SK-N-SH (cell line): ENCODE results near the gene WDR27. TPM values are rescaled to one million over a fixed set of nuclear protein-coding genes. Genes with fewer than 3 reads are reported as not detected.

Experiments
- CTCF ChIA-PET: fragments of 300-600, 350-600 bp; formaldehyde crosslinking; extraction: SDS; loops from one replicate; lab custom pipeline; 2021; lab: Yijun Ruan, JAX
- POLR2A ChIA-PET: fragments of 350-600 bp; sonication (Branson Sonifier 250); formaldehyde crosslinking; extraction: SDS; loops from one replicate; lab custom pipeline; 2020; ENCODE audit warnings: antibody characterized with exemption, inconsistent platforms; lab: Yijun Ruan, JAX
- DNase-seq: peaks from one replicate; pipeline ENCODE4 v3.0.0; 2012
- H2AFZ ChIP-seq: fragments of 200-600 bp; sonication (generic); 2 replicates; pipeline ENCODE4 v1.8.1; 2016; ENCODE audit warnings: antibody characterized with exemption, mild to moderate bottlenecking, low read depth
- H3F3A ChIP-seq: fragments of 200-600 bp; sonication (generic); replicated peaks from 2 replicates; pipeline ENCODE3; 2016; ENCODE audit warnings: antibody characterized with exemption, mild to moderate bottlenecking; ENCODE audit not compliant: insufficient read depth
- H3K27ac ChIP-seq, 2 experiments: fragments of 200-500 bp in 1 of 2; fragments of 200-600 bp in 1 of 2; sonication (Bioruptor generic) in 1 of 2; sonication (generic), shearing (Covaris generic) in 1 of 2; 2 replicates each; pipeline versions ENCODE4 v1.5.1 to v1.6.1; 2014 to 2016; ENCODE audit warnings: low read depth in 2 of 2, inconsistent platforms in 1 of 2, low read length in 1 of 2, mild to moderate bottlenecking in 1 of 2, mixed read lengths in 1 of 2
- H3K27me3 ChIP-seq: fragments of 200-600 bp; sonication (generic), shearing (Covaris generic); 2 replicates; pipeline ENCODE4 v1.6.1; 2016; ENCODE audit warnings: mixed run types; ENCODE audit not compliant: insufficient read depth
- H3K36me3 ChIP-seq, 2 experiments: fragments of 200-500 bp in 1 of 2; fragments of 200-600 bp in 1 of 2; sonication (Bioruptor generic) in 1 of 2; sonication (generic) in 1 of 2; replicated peaks in 1 of 2; 2 replicates each; pipeline versions ENCODE3 to v1.5.1; 2014 to 2016; ENCODE audit warnings: low read length in 1 of 2, mild to moderate bottlenecking in 1 of 2; ENCODE audit not compliant: insufficient read depth in 2 of 2, control insufficient read depth in 1 of 2
- H3K4me1 ChIP-seq, 2 experiments: fragments of 200-500 bp in 1 of 2; fragments of 200-600 bp in 1 of 2; sonication (Bioruptor generic) in 1 of 2; sonication (generic), shearing (Covaris generic) in 1 of 2; 2 replicates each; pipeline versions ENCODE4 v1.5.1 to v1.6.1; 2014 to 2016; ENCODE audit warnings: low read depth in 1 of 2, low read length in 1 of 2, mixed run types in 1 of 2; ENCODE audit not compliant: insufficient read depth in 2 of 2, control insufficient read depth in 1 of 2
- H3K4me2 ChIP-seq: fragments of 200-600 bp; sonication (generic), shearing (Covaris generic); 2 replicates; pipeline ENCODE4 v1.6.1; 2017; ENCODE audit warnings: mixed run types
- H3K4me3 ChIP-seq, 2 experiments: fragments of 200-500 bp in 1 of 2; fragments of 200-600 bp in 1 of 2; sonication (Bioruptor generic) in 1 of 2; sonication (generic), shearing (Covaris generic) in 1 of 2; 2 replicates each; pipeline versions ENCODE4 v1.5.1 to v1.8.1; 2014 to 2016; ENCODE audit warnings: low read depth in 2 of 2, inconsistent platforms in 1 of 2, low read length in 1 of 2, mild to moderate bottlenecking in 1 of 2, mixed read lengths in 1 of 2, moderate library complexity in 1 of 2
- H3K79me2 ChIP-seq: fragments of 200-600 bp; sonication (generic); 2 replicates; pipeline ENCODE4 v1.8.1; 2017; ENCODE audit warnings: mild to moderate bottlenecking; ENCODE audit not compliant: insufficient read depth
- H3K9ac ChIP-seq: fragments of 200-600 bp; sonication (generic); 2 replicates; pipeline ENCODE4 v1.6.1; 2017; ENCODE audit warnings: mixed run types
- H3K9me2 ChIP-seq: fragments of 200-600 bp; sonication (generic); 2 replicates; pipeline ENCODE4 v1.6.1; 2017; ENCODE audit warnings: mixed run types
- H3K9me3 ChIP-seq: fragments of 200-600 bp; sonication (generic); 2 replicates; pipeline ENCODE4 v1.6.1; 2017; ENCODE audit warnings: mixed run types, mild to moderate bottlenecking, moderate library complexity
- H4K20me1 ChIP-seq: fragments of 200-600 bp; sonication (generic); 2 replicates; pipeline ENCODE4 v1.6.1; 2017; ENCODE audit warnings: mild to moderate bottlenecking, mixed run types; ENCODE audit not compliant: insufficient read depth
- EP300 ChIP-seq, 2 experiments: IDR thresholded peaks; 2 replicates each; pipeline versions ENCODE4 v1.4.0 to v1.6.1; 2012; ENCODE audit warnings: borderline replicate concordance in 1 of 2, low read depth in 1 of 2, low read length in 1 of 2
- EZH2phosphoT487 ChIP-seq: fragments of 200-600 bp; sonication (generic); IDR thresholded peaks from 2 replicates; pipeline ENCODE4 v1.6.1; 2017; ENCODE audit warnings: low read depth, mixed run types, mild to moderate bottlenecking, antibody characterized with exemption, moderate library complexity, borderline replicate concordance
- FOSL2 ChIP-seq: IDR thresholded peaks from 2 replicates; pipeline ENCODE4 v1.4.0; 2012; ENCODE audit warnings: low read depth, mild to moderate bottlenecking, moderate library complexity, borderline replicate concordance
- GABPA ChIP-seq: IDR thresholded peaks from 2 replicates; pipeline ENCODE4 v1.4.0; 2012; ENCODE audit warnings: low read depth, mild to moderate bottlenecking
- MEF2A ChIP-seq: IDR thresholded peaks from 2 replicates; pipeline ENCODE4 v1.4.0; 2012; ENCODE audit warnings: low read depth, borderline replicate concordance
- MXI1 ChIP-seq: IDR thresholded peaks from 2 replicates; pipeline ENCODE4 v1.6.1; 2012; ENCODE audit warnings: mild to moderate bottlenecking, low read depth, low read length, improper control_type of control experiment
- NFIC ChIP-seq: IDR thresholded peaks from 2 replicates; pipeline ENCODE4 v1.4.0; 2012; ENCODE audit warnings: borderline replicate concordance
- NRF1 ChIP-seq: IDR thresholded peaks from 2 replicates; pipeline ENCODE4 v1.6.1; 2012; ENCODE audit warnings: low read depth, mild to moderate bottlenecking, low read length
- RAD21 ChIP-seq: IDR thresholded peaks from 2 replicates; pipeline ENCODE4 v1.6.1; 2012; ENCODE audit warnings: mild to moderate bottlenecking, low read length
- REST ChIP-seq: IDR thresholded peaks from 2 replicates; pipeline ENCODE4 v1.6.1; 2012; ENCODE audit warnings: mild to moderate bottlenecking, low read depth, low read length, moderate library complexity
- SIN3A ChIP-seq: IDR thresholded peaks from 2 replicates; pipeline ENCODE4 v1.6.1; 2012; ENCODE audit warnings: low read depth, mild to moderate bottlenecking, low read length, moderate library complexity, borderline replicate concordance
- SMC3 ChIP-seq: IDR thresholded peaks from 2 replicates; pipeline ENCODE4 v1.6.1; 2012; ENCODE audit warnings: low read depth, low read length, improper control_type of control experiment
- WGBS: methylation state at CpG from one replicate; pipeline ENCODE4 v1.1.6; 2017; ENCODE audit warnings: low lambda C conversion rate; 5-methylcytosine and 5-hydroxymethylcytosine counted together
- polyA plus RNA-seq, 3 experiments: library from polyadenylated mRNA; depleted of rRNA; stranded (reverse); fragments of >200 nt; gene quantifications; 2 replicates each; pipeline ENCODE4 v1.2.3, GENCODE V29; 2012

WDR27 gene
- polyA plus RNA-seq, 1 of the 3 experiments (the other 2 are of a cell fraction): 55.6 TPM

GRCh38 chr6:169501128-169501527 is 200.7 kb downstream of the WDR27 start:
- TF ChIP-seq FOSL2 (no peak), EZH2phosphoT487 (no peak), MEF2A (no peak)
- DNase-seq: peak; percentile 26
- H4K20me1 ChIP-seq: no peaks in the 10 kb centered on the region
- ChIA-PET POLR2A (no interaction called here), CTCF (no interaction called here)
- peaks cover 3% of the 10 kb centered on the region; the same call in 1 of the 2 replicates for H3K9me3 ChIP-seq
- H3K9me2 ChIP-seq: no peaks in the 10 kb centered on the region
- H3K36me3 ChIP-seq: no peaks in the 10 kb centered on the region
- H2AFZ ChIP-seq: no peak overlapping the region
- no peaks in the 10 kb centered on the region for H3K27me3 ChIP-seq
- peaks cover 0 to 33% of the 10 kb centered on the region in 2 experiments; a peak in 1 of 4 replicates for H3K4me1 ChIP-seq
- H3F3A ChIP-seq: no peaks in the 10 kb centered on the region
- H3K4me3 ChIP-seq: no peak overlapping the region
- no peak overlapping the region for H3K9ac ChIP-seq
- no peak overlapping the region for H3K4me2 ChIP-seq
- H3K27ac ChIP-seq: no peak overlapping the region; a peak in 1 of 4 replicates
- no peaks in the 10 kb centered on the region for H3K79me2 ChIP-seq
- WGBS: 89% methylated on average over 11 of the region's 11 CpGs

GRCh38 chr6:169500688-169501087 is 201.1 kb downstream of the WDR27 start:
- H3K27me3 ChIP-seq: no peaks in the 10 kb centered on the region
- ChIA-PET CTCF (interaction anchor here (0.7 kb wide), 1 partner anchor 21 kb away, joined by 3 read pairs; no protein-coding TSS in a partner anchor), POLR2A (no interaction called here)
- H3K9ac ChIP-seq: no peak overlapping the region
- H2AFZ ChIP-seq: no peak overlapping the region
- H4K20me1 ChIP-seq: no peaks in the 10 kb centered on the region
- no peaks in the 10 kb centered on the region for H3K9me2 ChIP-seq
- no peak for TF ChIP-seq GABPA
- TF ChIP-seq MXI1: no peak
- no peak for TF ChIP-seq NFIC
- TF ChIP-seq RAD21: no peak
- TF ChIP-seq SMC3: no peak
- TF ChIP-seq NRF1: no peak
- TF ChIP-seq REST: no peak
- TF ChIP-seq EP300 (IDR thresholded peaks at IDR 0.05; ENCODE audit: borderline replicate concordance in 1 of 2, low read depth in 1 of 2, low read length in 1 of 2): no peak
- TF ChIP-seq SIN3A: no peak
- H3K4me1 ChIP-seq: peaks cover 0 to 33% of the 10 kb centered on the region in 2 experiments; a peak in 1 of 4 replicates
- no peak overlapping the region; a peak in 1 of 4 replicates for H3K27ac ChIP-seq
- H3K4me2 ChIP-seq: no peak overlapping the region
- H3K4me3 ChIP-seq: no peak overlapping the region
- H3K36me3 ChIP-seq: no peaks in the 10 kb centered on the region
- WGBS: 91% methylated on average over 12 of the region's 15 CpGs
- no peaks in the 10 kb centered on the region for H3F3A ChIP-seq
- DNase-seq: no peak
- H3K9me3 ChIP-seq: peaks cover 6% of the 10 kb centered on the region; the same call in 1 of the 2 replicates
- no peaks in the 10 kb centered on the region for H3K79me2 ChIP-seq
